GM12873 (cell line): Measurements from ENCODE around the gene UTP25.

Experiments used
- CTCF ChIP-seq: IDR thresholded peaks from 2 replicates; pipeline ENCODE4 v1.5.1; 2012; ENCODE audit warnings: low read depth, mild to moderate bottlenecking, moderate library complexity, low read length, control low read depth; ENCODE audit not compliant: insufficient read depth; ENCODE audit errors: missing control alignments

The UTP25 gene

DNA sequence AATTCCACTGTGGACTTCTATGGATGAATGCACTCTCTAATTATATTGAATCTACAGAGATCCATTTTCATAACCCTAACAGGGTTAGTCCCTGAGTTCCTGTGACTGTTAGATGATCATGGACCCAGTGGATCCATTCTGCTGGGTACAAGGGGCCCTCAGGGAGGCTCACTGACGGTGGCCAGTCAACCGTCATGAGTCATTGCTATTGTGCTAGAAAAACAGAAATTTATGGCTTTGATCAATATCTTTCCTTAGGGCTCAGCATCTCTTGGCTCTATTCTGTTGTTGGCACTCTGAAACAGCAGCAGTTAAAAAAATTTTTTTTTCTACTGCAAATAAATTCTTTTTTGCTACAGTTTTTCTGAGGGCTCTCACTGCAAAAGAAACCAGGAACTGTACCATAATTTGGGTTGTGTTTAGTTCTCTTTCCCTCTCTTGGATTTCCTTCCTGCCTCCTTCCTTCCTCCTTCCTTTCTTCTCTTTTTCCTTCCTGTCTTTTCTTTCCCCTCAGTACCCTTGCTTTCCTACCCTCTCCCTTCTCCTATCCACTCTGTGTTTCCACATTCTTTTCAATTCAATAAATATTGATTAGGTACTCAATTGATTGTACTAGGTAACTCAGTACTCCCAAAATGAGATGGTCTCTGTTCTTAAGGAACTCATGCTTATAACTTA, 49.5 kb downstream of the UTP25 start:
- TF ChIP-seq CTCF: no peak

DNA sequence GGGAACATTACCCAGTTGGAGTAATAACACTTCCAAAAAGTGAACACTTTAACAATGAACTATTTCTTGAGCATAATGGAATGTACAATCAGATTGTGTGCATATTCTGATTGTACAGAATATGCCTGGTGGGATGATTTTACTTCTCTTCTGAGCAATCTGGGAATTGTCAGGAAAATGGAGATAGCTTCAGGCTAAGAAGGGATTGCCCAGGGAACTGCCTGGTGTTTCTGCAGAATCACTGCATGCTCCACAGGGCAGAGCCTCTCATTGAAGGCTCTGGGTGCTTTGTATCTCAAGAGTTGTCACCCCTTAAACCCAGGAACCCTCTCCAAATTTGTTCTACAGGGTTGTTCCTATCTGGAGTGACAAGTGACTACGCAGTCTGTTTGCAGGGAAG, 51.2 kb downstream of the UTP25 start:
- no peak for TF ChIP-seq CTCF

DNA sequence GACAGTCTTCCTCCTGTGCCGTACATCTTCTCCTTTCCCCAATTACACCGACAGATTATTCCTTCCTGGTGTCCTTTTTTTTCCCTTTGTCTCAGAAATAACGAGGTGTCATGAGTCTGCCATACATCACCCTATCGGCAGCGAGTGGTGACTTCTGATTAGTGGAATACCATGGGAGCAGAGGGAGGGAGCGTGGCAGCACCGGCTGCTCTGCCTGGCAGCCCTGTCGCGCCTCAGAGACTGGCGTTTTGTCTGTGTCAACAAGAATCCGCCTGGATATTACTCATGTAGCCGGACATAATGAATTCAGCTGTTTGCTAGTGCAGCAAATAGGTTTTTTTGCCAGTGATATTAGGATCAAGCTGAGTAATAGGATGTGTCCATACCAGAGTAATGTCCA, 51.8 kb downstream of the UTP25 start:
- TF ChIP-seq CTCF: no peak

DNA sequence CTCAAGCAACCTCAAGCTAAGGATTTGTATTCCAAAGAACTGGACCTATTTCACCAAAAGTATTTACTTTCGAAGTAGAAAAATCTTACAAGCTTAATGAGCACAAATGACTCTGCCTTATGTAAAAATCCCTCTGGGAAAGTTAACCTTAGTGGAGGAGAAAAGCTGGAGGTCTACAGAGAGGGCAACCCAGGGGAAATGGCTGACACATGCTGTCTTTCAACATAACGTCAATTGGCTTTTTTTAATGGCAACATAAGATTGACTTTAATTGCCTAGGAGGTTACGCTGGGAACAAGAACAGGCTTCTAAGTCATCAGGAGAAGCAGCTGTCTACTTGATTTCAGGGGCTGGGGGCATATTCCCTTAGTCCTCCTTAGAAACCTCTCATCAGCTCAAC, 52.3 kb downstream of the UTP25 start:
- TF ChIP-seq CTCF: no peak

DNA sequence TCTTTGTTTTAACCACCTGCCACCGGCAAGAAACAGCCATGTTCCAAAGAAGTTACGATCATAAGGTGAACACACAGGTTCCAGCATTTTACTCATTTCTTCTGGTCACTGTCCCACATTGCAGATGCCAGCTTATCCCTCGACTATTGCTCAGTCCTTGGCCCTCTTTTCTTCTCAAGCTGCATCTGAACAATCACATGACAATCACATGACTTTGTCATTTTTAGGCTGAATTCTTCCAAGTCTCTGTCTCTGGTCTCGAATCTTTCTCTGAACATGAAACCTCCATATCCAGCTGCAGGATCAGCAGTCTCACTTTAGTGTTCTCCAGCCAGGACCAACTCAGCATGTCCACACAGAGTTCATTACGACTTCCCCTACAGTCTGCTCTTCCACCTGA, 53.8 kb downstream of the UTP25 start:
- TF ChIP-seq CTCF: no peak

DNA sequence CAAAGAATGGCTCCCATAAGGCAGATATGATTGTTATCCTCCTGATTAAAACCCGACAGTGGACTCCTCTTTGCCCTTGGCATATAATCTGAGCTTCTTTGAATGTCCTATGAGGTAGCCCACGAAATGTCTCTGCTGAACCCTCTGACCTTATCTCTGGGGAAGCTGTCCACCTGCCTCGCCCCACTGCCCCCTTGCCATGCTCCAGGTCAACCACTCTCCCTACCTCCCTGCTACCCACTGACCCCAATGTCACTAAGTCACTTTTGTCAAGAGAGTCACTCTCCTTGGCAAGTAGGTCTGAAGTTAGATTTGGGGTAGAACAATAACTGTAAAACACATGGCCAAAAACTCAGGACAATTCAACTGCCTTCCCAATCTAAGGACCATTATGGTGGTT, 54.5 kb downstream of the UTP25 start:
- TF ChIP-seq CTCF: no peak

- no peak for TF ChIP-seq CTCF
Observed at GRCh38 chr1:209882942-209883340, 55.2 kb downstream of the UTP25 start.
